Fibroblast of gingiva (primary cell): ENCODE results near the gene HOXD12.

Experiments used
- DNase-seq: peaks from one replicate; pipeline ENCODE4 v3.0.0-alpha.2; 2011; ENCODE audit warnings: low read depth

Gene HOXD12, protein sequence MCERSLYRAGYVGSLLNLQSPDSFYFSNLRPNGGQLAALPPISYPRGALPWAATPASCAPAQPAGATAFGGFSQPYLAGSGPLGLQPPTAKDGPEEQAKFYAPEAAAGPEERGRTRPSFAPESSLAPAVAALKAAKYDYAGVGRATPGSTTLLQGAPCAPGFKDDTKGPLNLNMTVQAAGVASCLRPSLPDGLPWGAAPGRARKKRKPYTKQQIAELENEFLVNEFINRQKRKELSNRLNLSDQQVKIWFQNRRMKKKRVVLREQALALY

DNA sequence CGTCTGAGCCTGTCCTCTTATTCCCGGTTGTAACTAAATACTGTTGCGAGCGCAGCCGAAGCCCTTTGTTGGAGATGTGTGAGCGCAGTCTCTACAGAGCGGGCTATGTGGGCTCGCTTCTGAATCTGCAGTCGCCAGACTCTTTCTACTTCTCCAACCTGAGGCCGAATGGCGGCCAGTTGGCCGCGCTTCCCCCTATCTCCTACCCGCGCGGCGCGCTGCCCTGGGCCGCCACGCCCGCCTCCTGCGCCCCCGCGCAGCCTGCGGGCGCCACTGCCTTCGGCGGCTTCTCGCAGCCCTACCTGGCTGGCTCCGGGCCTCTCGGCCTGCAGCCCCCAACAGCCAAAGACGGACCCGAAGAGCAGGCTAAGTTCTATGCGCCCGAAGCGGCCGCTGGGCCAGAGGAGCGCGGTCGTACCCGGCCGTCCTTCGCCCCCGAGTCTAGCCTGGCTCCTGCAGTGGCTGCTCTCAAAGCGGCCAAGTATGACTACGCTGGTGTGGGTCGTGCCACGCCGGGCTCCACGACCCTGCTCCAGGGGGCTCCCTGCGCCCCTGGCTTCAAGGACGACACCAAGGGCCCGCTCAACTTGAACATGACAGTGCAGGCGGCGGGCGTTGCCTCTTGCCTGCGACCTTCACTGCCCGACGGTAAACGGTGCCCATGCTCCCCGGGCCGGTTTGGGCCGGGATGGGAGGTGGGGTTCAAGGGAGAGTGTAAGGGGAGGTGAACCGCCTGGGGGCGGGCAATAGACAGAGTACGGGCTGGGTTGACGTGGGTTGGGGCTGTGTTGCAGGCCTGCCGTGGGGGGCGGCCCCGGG, at the start of gene HOXD12:
Gene HOXD12, plus strand, starts transcription at position 68 of the 819 bp plus-strand sequence. Its CDS starts 7 bp downstream, at position 75.
- no peak for DNase-seq

DNA sequence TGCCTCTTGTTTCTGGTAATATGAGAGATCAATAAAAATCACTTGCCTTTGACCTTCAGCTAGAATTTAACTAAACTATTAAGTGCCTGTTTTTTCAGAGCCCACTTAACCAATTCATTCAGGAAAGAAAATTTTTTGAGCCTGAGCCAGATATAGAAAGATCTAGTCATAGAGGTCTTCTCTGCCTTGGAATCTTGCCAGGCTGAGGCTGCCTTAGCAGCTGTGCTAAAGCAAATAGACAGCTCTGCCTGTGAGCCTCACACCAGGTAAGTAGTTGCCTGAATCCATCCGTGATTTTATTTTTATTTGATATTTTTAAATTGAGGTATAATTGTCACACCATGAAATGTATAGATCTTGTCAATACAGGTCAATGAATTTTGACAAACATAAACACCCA, 43.2 kb upstream of the HOXD12 start:
- no peak for DNase-seq

DNA sequence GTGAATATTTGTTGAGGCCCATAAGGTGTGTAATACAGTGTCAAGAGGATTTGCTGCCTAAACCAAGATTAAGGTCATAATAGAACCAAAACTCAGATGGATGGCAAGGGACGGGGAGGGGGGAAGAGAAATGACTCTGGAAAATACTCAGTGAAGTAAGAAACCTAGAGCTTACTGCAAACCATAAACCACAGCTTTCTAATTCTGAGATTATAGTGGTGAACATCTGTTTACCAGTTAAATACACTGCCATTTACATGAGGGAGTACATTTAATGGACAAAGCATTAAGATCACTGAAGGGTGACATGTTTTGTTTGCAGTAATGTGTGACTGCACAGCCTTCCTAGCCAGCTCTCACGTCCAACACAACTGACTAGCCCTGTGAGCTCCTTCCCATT, 35.6 kb upstream of the HOXD12 start:
- no peak for DNase-seq

DNA sequence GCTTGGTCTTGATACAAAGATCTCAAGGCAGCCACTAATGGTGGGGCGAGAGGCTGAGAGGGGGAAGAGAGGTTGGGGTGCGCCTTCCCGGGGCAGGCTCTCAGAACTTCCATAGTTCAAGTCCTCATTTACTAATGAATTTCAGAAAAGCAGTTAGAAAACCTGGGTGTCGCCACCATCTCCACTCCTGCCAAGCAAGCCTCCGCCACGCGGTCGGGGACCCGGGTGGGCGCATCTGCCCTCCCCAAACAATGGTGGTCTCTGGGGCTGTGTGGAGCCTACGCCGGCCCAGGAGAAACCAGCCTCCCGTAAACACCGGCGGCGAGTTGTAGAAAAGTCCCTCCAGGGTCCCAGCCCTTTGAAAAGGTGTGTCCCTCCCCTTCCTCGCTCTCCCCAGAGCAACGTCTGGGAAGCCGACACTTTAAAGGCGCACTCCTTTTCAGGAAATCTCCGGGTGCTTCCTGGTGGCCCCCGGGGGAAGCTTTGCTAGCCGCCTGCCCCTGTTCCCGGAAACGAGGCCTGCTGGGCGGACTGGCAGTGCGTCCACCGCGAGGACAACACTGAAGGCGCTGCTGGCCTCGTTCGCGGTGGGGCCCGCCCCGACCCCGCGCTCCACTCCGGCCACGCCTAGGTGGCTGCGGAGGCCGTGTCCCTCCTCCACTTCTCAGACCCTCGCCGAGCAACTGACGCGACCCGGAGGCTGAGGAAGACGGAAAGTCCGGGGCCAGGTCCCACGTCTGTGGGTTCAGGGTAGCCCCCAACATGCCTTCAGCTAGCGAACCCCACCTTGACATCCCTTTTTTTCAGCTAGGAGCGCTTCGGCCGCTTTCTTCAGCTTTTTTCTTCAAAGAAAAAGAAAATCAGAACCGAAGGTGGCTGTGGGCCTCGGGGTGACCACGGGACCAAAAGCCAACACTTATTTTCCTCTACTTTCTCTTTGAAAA, 32.7 kb upstream of the HOXD12 start:
- DNase-seq = no peak

DNA sequence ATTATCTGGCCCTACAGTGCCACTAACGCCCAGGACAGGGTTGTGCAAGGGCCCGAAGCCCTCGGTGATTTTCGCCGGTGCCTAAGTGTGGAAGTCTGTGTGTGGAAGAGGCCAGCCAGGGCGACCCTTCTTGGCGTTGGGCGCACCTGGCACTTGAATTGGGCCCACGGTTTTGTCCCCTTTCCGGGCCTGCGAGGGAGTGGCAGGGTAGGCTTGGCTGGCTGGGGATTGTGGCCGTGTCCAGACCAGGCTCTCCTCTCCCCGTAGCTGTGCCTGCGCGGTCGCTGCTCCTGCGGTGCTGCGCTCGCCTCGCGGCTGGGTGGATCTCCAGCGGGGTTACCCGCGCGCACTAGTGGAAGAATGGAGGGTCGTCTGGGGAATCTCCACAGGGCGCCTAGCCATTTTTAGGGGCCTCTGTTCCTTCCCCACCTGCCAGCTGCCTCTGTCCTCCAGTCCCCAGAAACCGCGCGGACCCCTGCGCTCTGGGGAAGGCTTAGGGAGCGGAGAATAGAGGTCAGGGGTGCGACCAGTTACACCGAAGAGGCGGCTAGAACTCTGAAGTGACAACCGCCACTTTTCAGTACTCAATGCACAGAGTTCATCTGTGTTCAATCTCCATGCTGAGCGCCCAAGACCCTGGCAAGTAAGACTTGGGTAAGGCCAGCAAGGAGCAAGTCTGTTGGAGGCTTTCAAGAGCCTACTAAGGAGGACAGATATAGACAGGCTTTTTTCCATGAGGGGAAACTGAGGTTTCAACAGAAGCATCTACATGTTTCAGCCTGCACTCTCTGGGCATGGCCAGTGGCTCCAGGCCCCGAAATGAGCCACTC, 31.8 kb upstream of the HOXD12 start:
- DNase-seq = no peak

DNA sequence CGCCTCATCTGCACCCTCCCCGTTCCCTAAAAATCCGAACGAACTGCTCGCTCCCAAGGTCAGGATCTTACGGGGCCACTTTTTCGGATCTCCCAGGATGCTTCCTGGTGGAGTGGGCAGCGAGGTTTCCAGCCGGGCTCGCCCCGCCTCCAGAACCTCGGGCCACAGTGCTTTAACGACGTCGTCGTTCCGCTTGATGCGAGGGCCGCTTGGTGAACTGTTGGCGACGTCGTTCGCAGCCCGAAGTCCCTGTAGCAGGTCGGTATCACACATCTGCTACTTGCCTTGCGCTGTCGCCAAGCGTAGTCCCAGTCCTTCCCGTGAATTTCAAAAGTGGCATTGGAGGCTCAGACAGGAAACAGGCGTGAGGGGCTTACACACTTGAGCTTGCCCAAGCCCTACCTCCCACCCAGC, 31.2 kb upstream of the HOXD12 start:
- no peak for DNase-seq

DNA sequence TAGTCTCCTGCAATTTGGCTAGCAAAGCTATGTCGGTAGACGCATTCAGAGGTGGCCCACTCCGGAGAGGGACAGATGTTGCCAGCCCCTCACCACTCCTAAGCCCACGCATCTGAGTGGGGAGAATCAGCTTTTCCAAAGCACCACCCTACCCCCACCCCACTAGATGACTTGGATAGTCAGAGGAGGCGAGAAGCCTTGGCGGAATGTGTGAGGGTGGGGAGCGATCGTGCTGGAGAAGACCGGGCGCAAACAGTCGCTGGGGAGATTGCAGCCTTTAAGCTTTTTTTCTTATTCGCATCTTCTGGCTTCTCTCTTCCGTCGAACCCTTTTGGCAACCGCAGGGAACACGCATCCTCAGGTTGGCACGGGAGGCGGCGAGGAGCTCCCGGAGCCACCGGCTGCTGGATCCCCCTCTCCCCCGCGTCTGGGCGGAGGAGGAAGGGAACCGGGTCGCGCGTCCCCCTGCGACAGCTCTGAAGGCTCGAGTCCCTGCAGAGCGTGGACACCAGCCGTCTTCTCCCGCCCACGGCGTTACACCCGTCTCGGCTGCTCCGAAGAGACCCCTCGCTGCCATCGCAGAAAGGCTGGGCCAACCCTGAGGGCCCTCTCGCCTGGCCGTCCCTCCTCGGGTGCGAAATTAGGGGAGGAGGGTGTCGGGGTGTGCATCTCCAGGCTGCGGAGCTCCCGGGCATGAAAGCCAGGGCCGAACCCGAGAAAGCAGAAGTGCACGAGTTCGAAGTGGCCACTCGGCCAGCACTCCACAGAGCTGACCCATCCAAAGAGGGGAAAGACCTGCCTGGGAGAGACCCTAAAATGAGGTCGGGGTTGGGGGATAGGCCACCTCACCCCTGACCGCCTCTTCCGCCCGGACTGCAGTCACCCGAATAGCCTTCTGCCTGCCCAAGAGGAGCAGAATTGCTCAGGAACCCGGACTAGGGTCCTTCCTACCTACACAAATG, 28.0 kb upstream of the HOXD12 start:
- DNase-seq = no peak

DNA sequence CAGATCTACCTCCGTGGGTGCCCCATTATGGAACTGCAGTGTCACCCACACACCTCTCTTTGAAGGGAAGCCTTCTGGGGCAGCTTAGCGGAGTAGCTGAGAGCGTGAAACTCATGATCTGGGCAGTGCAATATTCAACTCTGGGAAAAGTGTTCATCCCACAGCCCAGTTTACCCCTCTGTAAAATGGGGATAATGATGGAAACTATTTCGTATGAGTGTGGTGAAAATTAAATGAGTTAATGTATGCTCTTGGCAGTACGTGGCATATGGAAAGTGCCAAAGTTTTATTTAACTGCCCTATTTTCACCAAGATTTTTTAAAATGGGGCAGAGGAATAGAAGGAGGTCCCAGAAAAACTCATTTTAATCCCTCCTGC, 27.3 kb upstream of the HOXD12 start:
- DNase-seq = no peak

DNA sequence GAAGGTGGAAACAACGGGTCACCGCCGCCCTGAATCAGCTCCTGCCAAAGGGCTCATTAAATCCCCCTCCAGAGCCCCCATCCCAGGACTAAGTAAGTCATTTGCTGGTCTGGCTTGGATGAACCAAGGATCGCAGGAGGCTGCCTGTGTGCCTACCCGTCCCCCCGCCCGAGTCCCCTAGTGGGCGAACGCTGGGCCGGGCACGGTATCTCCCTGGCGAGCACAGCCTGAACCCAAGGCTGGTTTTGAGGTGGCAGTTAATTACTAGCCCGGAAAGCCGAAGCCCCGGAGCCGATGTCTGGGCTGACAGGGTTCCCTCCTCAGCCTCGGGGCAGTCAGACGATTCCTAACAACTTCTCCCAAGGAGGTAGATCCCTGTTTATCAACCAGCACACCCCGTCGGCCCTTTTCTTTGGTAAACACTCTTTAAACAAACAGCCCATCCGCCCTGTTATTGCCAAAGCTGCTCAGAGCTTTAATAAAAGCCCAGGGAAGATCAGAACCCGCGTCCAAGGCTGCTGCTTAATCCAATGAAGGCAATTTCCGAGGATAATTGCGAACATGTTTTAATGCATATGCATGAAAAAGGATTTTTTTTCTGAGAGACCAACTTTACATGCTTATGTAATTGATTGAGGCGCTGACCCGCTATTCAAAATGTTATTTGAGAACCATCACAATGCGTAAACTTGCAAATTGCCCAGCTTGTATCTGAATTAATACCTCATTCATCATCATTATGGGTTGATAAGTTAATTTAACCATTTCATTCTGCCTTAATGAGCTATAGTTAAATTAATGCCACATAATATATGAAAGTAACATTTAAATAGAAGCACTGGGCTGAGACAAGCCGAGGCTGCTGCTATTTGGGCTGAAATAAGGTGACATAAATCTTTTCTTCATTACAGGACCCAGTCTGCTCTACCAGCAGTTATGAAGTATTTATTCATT, 26.4 kb upstream of the HOXD12 start:
- DNase-seq = no peak

DNA sequence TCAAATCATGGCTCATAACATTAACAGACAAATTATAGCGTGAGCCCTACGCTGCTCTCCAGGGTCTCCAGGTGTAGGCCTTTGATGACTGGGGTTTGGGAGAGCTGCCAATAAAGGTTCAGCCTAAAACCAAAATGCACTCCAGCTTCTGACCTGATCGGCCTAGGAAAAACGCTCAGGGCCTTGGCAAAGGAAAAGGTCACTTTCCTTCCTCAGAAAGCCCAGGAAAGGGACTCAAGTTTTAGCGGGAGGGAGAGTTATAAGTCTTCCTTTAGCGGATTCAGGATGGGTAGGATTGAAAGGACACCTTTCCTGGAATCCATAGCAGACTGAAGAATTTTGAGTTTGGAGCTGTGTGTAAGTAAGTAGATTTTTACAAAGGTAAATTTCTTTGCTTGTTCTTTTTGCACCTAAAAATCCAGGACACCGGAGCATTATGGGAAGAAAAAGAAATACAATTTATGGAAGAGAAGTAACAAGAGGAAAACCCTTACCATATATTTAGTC, 24.6 kb upstream of the HOXD12 start:
- no peak for DNase-seq

DNA sequence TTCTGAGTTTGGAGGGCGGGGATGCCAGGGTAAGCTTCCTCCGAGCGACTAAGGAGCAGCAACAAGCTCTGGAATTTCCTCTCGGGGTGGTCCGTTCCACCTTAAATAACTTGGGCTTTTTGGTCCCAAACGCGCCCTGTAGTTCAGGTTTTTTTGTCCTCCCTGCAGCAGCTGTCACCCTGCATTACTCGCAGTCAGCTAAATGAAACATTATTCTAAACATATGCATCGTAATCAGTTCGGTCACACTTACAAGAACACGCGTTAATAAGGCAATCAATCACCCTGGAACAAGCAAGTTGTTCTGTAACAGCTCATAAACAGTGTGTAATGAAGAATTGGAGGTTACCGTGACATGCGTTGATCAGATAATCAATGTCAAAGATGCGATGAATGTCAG, 24.1 kb upstream of the HOXD12 start:
- no peak for DNase-seq

DNA sequence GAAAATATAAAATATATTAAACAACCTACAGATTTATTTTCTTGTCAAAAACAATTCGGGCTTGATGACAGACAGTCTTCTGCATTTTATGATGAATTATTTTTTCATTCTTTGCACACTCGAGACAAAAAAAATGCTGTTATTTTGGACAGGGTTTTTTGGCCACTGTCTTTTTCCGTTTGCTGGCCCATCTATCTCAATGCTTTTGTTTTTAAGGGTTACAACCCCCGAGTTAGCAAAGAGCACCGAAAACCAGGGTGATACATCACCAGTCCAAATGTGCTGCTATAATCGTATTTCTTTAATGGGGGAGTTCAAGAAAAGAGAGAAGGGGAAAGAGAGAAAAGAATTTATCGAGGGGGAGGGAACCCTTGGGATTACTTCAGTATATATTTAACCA, 23.5 kb upstream of the HOXD12 start:
- no peak for DNase-seq

DNA sequence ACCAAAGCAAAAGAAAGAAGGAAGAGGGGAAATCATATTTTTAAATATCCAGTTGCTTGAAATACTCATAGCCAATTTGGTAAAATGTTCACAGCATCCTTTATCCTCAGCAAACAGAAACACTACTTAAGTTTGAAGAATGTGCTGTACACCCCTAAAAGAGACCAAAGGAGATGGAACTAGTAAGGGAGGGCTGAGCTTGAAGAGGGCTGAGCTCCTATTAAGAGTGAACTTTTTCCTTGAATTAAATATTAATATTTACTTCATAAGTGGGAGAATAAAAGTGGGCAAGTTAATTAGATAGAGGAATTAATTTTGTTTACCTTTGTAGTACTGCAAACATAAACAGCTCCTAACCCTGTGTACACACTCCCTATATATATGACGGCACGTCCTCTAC, 22.8 kb upstream of the HOXD12 start:
- no peak for DNase-seq

DNA sequence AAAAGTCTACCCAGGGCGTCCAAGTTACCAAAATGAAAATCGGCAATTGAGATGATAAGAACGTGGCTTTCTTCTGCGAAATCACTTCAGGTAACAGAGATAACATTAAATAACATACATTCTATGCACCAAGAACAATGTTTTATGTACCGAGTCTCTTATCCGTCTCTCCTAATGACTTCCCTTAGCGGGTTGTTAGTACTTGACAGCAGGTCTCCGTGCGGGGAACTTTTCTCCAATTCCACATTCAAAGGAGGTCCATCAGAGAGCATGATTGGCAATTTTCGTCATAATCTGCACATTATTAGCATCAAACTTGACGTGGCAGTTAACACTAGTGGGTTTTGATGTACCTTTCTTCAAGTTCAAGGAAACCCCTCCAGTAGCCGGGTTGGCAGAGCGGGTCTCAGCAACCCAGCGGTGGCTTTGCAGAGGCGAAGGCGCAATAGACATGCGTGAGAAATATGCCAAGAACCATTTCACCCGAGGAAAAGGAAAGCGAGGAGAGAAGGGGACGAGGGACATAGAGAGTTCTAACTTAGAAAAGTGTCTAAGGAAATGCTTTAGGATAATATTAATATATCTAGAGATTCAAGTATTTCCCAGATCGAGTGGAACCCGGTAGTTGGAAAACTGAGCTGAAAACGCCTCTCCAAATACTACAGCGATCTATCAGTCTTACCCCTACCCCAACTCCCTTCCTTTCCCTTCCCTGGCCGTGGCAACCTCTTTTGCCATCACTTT, 20.9 kb upstream of the HOXD12 start:
- DNase-seq = no peak

DNA sequence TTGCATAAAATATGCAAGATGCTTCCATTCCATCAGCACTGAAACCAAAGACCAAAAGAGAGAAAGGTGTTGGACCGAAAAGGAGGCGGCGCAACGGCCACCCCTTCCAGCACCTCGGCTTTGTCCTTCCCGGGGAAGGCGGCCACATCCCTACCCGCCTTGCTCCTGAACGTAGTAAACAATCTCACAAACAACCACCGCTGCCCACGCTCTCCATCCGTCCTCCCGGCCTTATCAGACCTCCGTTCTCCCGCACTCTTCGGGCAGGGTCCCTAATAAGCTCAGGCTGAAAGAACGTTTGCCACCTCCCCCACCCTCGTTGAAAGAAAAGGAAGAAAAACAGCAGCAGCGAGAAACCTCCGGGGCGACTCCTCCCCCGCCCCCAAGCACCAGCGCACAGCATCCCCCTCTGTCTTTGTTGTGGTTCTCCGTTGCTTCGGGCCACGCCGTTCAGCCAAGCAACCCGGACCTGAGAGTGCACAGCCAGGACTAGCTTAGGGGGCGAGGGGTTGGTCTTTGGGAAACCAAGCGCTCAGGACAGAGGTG, 20.2 kb upstream of the HOXD12 start:
- DNase-seq = no peak

DNA sequence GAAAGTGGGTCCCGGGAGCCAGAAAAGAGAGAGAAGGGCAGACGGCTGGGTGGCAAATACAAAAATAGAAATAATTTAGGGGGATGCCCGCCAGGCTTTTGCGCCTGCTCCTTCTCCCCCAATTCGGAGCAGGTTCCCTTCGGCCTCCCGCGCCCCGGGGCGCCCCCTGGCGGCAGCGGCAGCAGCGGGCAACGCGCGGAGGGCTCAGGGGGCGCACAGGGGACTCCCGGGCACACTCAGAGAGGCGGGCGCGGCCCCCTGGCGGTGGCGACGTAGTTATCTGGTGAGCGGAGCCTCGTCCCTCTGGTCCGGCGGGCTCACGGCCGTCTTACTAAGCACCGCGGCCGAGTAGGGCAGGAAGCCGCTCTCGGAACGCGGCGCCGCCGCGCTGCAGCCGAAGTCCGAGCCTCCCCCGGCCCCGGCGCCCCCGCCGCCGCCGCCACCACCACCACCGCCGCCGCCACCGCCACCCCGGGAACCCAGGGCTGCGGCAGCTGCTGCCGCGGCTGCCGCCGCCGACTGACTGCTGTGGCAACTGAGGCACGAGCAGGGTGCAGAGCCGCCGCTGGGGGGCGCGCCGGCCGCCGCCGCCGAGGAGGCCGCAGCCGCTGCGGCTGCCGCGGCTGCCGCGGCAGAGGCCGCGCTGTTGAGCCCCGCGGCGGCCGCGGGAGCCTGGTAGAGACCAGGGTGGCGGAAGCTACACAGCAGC, 19.6 kb upstream of the HOXD12 start:
- DNase-seq = no peak
